LHCN-M2 (cell line): ENCODE results near the gene LRP1. TPM values are rescaled to one million over a fixed set of nuclear protein-coding genes. Genes with fewer than 3 reads are reported as not detected.
A peak's percentile ranks its signal among the peaks of the same experiment; 100 is the strongest.

Experiments
- DNase-seq: peaks from one replicate; pipeline ENCODE4 v3.0.0-alpha.2; 2012; ENCODE audit warnings: low read depth
- total RNA-seq: library from RNA; depleted of rRNA; stranded (reverse); fragments of >200 nt; gene quantifications from 2 replicates; pipeline ENCODE4 v1.2.3, GENCODE V29; 2014

The LRP1 gene
- total RNA-seq, 1 experiment from 2014 or later = 89.0 TPM

GRCh38 chr12:57094208-57095160 lies 33.8 kb upstream of the LRP1 start:
- DNase-seq = no peak

- DNase-seq = no peak
Measured at GRCh38 chr12:57095440-57095839, 32.8 kb upstream of the LRP1 start.

GRCh38 chr12:57096099-57096572 lies 32.1 kb upstream of the LRP1 start:
- no peak for DNase-seq

DNA sequence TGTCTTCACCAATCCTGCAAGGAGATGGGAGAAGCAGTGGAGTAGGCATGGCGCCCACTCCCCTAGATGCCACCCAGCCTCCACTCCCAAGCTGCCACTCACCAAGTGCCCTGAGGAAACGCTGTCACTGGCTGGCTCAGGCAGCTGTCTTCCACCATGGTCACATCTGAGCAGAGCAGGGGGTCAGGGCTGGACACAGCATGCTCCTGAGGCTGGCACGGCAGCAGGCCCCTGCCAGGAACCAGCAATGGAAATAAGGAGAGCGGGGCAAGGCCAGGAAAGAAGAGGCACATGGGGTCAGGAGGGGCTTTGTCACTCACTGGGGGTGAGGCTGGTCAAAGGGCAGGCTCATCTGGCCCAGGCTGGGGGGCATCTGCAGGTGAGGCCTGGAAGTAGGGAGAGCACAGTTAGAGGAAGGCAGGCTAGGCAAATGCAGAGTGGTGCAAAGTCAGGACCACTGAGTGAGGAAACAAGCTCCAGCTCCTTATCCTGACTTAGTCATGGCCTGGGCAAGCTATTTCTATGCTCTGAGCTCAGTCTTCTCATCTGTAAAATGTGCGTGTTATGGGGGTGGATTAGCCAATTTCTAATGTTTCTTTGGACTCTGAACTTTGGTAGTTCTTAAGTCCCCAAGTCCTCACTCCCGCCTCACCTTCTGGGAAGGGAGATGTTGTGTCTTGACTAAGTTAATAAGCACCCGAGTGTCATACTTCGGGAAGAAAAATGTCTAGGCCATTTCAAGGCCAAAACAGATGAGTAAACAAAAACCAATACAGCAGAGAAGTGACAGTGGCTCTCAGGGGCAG lies 31.3 kb upstream of the LRP1 start:
- no peak for DNase-seq

GRCh38 chr12:57097554-57097835 lies 30.8 kb upstream of the LRP1 start:
- DNase-seq = no peak

- DNase-seq = no peak
Measured at GRCh38 chr12:57098546-57098945, 29.7 kb upstream of the LRP1 start.

DNA sequence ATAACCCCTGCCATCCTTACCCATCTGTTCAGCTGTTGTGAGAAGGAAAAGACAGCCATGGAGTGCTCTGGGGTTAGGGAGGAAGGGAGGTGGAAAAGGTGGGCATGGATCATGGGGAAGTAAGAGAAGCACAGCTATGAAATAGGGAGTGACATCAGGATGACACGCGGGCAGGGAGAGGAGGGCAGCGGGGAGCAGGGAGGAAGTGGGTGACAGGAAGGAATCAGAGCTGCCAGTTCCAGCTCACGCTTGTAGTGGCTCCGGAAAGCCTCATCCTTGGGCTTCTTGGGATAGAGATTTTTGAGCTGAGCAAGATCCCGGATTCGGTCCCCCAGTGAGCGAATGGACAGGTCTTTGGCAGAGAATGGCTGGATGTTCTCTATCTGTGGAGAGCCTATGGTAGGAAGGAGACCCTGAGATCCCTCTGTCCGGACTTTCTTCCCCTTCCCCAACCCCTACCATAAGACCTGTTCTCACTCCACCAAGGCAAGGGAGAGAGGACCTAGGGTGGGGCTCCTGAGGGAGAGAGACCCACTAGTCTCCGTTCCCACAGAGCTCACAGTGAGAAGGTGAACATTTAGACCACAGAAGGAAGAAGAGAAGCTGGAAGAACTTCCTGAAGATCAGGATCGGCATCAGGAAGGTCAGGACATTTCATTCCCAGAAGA lies 29.1 kb upstream of the LRP1 start:
- no peak for DNase-seq

GRCh38 chr12:57099766-57100165 lies 28.5 kb upstream of the LRP1 start:
- no peak for DNase-seq

DNA sequence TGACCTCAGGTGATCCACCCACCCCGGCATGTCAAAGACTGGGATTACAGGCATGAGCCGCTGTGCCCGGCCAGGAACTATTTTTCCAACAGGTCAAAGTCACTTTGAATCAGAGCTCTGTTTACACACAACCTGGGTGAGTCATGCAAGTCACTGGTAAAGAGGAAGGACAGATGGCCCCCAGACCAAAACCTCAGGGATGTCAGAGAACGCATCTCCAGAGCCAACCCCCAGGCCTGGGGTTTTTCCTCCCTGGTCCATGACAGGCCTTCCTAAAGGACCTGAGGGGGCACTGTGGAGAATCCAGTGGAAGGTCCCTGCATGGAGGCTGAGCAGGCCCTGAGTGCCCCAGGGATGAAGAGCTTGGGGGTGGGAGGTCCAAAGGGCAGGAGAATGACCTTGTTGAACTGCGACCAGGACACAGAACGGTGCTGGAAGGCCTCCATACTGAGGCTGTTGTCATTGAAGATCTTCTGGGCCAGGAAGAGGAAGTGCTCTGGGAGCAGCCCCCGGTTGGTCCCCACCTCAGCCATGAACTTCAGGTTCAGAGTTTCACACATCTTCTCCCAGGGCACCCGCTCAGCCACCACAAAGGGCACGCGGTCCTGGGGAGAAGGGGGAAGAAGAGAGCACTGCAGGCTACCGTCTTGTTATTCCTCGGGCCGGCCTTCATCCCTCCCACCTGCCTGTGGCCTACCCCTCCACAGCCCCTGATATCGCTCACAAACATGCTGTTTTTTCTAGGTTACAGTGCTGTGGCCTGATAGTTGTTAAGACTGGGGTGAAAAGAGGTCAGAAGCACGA lies 26.2 kb upstream of the LRP1 start:
- no peak for DNase-seq

DNA sequence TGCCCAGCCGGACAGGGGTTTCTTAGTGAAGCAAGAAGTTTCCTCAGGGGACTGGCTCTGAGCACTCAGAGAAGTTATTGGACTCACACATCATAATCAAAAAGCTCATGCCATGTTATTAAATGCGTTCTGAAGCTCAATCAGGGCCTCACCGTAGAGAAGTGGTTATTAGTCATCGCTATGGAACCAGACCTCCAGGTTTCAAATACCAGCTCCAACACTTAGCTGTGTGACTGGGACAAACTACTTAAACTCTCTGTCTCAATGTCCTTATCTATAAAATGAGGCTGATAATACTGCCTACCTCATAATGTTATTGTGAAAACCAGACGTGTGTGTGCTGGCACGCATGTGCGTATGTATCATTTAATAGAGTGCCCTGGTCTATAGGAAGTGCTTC lies 24.4 kb upstream of the LRP1 start:
- DNase-seq = no peak

- no peak for DNase-seq
Measured at GRCh38 chr12:57104292-57104910, 23.9 kb upstream of the LRP1 start.

DNA sequence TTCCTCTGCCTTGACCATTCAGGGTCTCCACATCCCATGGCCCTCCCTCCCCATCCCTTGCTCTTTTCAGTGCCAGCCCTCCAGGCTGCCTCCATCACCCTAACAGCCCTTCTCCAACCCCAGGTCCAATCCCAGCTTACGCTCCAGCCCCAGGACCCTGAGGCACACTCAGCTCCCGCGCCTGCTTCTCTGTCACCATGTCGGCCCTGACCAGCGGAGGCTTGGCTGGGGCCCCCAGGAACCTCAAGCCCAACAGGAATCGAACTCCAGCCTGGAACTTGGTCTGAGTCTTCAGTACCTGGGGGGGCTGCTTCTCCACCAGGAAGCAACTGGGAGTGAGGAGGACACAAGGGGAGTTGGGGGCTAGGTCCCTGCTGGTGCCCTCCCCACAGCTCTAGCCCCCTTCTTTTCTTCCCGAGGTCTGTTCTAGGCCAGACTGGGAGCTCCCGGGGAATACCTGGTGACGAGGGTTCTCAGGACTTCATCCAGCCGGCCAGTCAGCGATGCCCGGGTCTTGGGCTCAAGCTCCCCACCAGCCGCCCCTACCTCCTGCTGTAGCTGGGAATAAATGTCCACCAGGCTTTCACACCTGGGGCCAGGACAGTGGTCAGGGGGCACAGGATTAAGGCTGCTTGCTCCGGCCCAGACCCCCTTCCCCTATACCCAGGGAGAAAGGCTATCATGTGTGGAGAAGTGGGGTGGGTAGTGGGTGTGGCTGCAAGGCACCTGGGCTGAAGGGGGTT lies 23.1 kb upstream of the LRP1 start:
- DNase-seq = no peak

DNA sequence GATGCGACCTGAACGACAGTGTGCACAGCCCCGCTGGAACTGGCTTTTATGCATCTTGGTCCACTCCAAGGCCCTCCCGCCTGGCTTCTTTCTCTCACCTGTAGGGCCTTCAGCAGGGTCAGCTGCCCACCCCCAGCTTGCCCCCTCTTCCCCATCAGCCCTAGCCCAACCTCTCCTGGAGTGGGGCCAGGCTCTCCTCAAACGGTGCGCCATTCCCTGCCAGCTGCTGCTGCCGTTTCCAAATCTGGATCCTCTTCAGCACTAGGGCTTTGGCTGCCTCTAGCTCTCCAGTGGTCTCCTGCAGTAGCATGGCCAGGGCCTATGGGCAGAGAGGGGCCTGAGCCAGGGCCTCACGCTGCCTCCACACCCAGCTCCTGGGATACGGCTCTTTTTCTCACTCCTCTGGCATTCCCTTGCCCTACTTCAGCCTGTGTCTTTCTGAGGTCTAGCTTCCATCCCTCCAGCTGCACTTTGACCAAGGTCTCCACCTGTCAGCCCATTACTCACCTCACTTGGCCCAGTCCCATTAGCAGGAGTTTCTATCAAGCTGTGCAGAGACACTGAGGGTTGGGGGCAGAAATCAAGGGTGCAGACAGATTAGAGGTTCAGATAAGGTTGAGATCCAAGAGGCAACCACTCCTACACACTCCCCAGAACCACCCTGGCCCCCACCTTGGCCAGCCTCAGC lies 22.1 kb upstream of the LRP1 start:
- DNase-seq = no peak

- no peak for DNase-seq
Measured at GRCh38 chr12:57107456-57108155, 20.7 kb upstream of the LRP1 start.

GRCh38 chr12:57109207-57110103 lies 18.8 kb upstream of the LRP1 start:
- no peak for DNase-seq

DNA sequence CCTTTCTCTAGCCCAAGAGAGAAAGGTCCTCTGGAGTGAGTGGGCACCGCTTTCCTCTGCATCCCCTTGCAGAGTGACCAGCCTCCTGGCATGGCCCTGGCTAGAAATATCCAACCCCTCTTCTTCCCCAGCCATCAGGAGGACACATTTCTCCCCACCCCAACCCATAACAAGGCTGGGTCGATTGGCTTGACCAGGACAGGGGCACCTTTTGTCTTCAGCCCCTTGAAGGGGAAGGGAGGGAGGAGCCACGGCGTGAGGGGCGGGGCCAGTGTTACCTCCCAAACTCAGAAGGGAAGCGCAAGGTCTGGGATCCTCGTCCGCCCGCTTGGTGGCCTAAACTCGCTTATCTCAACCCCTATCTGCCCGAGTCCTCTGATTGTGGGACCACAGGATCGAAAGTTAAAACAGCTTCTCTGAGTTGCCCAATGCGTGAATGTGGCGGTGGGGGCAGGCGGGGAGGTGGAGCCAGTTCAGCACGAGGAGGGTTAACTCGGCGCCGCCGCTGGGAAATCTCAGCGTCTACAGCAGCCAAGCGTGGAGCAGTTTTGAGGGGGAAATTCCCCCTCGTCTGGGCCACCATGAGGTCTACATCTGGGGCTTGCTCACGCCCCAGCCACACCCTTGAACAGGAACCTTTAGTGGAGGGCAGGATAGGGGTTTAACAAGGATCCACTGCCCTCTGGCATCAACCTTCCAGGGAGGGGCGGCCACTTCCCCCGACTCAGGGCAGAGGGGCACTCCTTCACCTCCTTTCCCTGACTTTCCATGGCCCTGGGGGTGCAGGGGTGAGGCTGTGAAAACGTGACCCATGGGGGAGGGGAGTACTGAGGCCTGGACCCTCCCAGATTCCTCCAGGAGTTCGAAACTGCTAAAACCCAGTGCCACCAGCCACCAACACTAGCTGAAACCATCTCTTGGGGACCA lies 17.9 kb upstream of the LRP1 start:
- DNase-seq = peak; percentile 60
